NCI-H1436 (cell line): Measurements from ENCODE around the gene RTL1.
A peak's percentile ranks its signal among the peaks of the same experiment; 100 is the strongest.

Source experiments
- DNase-seq: peaks from one replicate; lab custom pipeline; 2025; lab: John Stamatoyannopoulos, UW

RTL1 gene

GRCh38 chr14:100898465-100898864, 5.1 kb downstream of the RTL1 start:
- no peak for DNase-seq

GRCh38 chr14:100896369-100897060, 7.0 kb downstream of the RTL1 start:
- peak; percentile 27 for DNase-seq

DNA sequence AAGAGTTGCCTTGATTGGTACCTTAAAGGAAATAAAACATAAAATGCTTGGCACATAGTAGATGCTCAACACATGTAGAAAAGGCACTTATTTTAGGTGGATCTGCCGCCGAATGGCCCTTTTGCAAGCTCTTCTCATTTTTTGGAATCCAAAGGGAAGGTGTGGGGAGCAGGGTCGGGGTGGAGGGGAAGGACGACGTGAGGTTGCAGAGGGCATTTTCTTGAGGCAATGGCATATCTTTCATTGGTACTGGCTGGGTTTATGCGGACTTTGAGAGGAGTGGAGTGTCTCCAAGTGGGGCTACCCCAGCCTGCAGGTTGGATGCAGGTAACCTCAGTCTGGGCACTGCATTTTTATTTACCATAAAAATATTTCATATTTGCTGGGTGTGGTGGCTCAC, 8.1 kb downstream of the RTL1 start:
- no peak for DNase-seq

DNA sequence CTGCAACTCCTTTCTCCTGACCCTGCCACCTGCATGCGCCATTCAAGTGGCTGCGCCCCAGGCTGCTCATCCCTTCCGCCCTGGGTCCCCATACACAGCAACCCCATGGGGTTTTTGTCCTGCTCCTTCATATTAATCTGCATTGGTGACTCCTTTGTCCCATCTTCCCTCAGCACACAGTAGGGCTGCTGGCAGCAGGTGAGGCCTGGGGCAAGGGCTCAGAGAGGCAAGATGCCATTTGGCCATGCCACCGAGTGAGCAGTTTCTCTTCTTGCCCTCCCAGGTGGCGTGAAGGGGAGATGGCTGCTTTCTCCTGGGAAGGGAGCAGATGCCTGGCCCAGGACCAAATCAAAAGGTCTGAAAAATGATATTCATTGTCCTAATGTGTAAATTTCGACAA, 9.1 kb downstream of the RTL1 start:
- no peak for DNase-seq

GRCh38 chr14:100893760-100894159, 9.8 kb downstream of the RTL1 start:
- DNase-seq: no peak

GRCh38 chr14:100893228-100893601, 10.3 kb downstream of the RTL1 start:
- DNase-seq: no peak

DNA sequence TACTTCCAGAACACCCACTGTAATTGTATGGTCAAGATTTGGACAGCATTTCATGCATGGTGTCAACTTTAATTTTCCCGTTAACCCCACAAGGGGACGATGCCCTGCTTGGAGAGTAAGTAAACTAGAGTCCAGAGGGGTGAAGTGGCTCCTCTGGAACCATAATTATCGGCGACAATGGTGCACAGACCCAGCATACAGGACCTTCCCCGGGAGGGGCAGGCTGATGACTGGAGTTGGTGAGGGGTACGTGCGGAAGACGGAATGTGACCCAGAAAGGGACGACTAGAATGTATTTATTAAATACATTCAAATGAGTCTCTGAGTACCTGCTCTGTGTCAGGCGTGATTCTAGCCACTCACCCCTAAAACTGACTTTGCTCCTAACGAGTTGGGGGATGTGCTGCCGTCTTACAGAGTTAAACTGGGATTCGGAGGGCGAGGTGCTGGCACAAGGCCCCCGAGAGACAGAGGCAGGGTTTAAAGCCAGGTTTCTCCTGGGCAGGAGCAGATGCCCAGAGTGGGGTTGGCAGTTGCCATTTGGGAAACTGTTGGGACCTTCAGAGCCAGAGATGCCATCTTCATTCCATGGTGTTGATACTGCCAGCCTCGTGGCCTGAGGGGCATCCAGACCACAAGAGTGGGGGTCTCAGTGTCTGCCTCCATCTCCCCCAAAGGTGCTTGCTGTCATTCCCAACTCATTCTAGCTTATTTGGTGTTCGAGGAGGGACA, 10.9 kb downstream of the RTL1 start:
- no peak for DNase-seq

- DNase-seq: no peak
Measured at GRCh38 chr14:100891501-100892445, 11.7 kb downstream of the RTL1 start.

- DNase-seq: no peak
Measured at GRCh38 chr14:100891051-100891450, 12.5 kb downstream of the RTL1 start.

GRCh38 chr14:100890061-100890850, 13.3 kb downstream of the RTL1 start:
- DNase-seq: no peak

DNA sequence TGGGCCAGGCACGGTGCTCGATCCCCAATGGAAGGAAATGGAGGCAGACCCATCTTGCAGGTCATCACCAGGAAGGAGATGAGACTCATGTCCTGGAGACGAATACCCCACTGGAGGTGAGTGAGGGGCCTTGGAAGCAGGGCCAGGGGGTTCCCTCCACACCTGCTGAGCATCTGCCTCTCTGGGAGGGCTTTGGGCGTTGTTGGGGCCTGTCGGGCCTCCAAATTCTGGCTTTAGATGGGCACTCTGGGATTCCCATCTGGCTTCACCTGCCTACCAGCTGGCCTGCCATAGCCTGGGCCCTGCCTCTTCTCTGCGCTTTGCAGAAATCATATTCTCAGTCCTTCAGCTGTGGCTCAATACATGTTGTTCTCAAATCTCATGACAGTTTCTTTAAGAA, 13.9 kb downstream of the RTL1 start:
- DNase-seq: no peak

GRCh38 chr14:100888789-100889315, 14.7 kb downstream of the RTL1 start:
- DNase-seq: no peak

GRCh38 chr14:100887728-100888335, 15.7 kb downstream of the RTL1 start:
- no peak for DNase-seq

- no peak for DNase-seq
Measured at GRCh38 chr14:100885617-100886016, 17.9 kb downstream of the RTL1 start.

GRCh38 chr14:100885196-100885595, 18.3 kb downstream of the RTL1 start:
- DNase-seq: no peak

DNA sequence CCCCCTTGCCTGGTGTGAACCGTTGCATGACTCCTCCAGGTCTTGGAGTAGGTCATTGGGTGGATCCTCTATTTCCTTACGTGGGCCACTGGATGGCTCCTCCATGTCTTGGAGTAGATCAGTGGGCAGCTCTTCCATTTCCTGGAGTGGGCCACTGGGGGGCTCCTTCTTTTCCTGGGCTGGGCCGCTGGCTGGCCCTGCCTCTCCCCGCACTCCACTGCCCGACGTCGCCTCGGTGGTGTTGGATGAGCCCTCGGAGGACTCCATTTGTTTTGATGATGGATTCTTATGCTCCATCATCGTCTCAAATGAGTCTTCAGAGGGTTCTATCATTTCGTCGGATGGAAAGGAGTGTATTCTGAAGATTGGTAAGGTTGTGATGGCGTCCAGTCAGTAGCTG, 19.1 kb downstream of the RTL1 start:
- no peak for DNase-seq

GRCh38 chr14:100883789-100884101, 19.8 kb downstream of the RTL1 start:
- DNase-seq: no peak

DNA sequence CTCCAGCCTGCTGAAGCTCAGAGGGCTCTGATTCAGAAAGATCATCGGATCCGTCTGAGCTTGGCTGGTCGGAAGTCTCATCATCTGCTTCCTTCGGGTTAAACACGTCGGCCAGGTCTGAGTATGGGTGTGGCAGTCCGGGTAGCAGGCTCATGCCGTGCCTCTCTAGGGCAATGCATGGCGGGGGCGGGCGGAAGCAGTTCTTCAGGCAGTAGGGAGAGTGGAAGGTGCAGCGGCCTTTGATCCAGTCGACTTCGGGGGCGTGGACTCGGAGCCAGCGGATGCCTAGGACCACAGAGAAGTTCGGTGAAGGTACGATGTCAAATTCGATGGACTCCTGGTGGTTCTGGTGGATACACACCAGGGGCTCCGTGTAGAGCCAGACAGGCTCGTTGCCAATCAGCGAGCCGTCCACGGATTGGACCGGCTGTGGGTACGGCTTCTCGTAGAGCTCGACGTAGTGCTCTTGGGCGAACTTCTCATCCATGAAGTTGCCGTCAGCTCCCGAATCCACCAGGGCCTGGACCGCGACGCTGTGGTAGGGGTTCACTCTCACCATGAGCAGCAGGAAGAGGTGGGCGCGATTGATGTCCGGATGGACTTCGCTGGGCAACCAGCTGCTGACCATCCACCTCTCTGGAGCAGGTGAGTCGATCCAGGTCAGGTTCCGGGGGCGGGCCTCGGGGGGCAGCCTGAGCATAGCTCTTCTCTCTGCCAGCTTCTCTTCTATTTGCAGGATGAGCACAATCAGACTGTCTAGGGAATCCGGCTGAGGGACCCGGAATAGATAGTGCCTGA, 20.3 kb downstream of the RTL1 start:
- DNase-seq: no peak

- DNase-seq: no peak
Measured at GRCh38 chr14:100882026-100882967, 21.2 kb downstream of the RTL1 start.
